Measurements from ENCODE around the gene TMEM178A. TPM values are rescaled to one million over a fixed set of nuclear protein-coding genes. Genes with fewer than 3 reads are reported as not detected.
"Not testable (repeated sequence)": the region's sequence is repeated elsewhere in the genome, so short reads cannot be mapped to it uniquely, and the experiment has no call there.

Gene TMEM178A
- total and polyA plus RNA-seq, 7 donors = 0.60 to 6.1 (median 1.8) TPM; not detected in 1

GRCh38 chr2:39723946-39724827 is 58.5 kb downstream of the TMEM178A start:
- H3K27me3 ChIP-seq = no peaks in the 10 kb centered on the region
- no peak overlapping the region for H3K4me3 ChIP-seq
- intact Hi-C loops (cut with DNase I) = no loop called here
- DNase-seq = no peak
- peaks cover 0 to 18% (median 11%) of the 10 kb centered on the region in 4 donors for H3K4me1 ChIP-seq
- TF ChIP-seq, protein P1, sequence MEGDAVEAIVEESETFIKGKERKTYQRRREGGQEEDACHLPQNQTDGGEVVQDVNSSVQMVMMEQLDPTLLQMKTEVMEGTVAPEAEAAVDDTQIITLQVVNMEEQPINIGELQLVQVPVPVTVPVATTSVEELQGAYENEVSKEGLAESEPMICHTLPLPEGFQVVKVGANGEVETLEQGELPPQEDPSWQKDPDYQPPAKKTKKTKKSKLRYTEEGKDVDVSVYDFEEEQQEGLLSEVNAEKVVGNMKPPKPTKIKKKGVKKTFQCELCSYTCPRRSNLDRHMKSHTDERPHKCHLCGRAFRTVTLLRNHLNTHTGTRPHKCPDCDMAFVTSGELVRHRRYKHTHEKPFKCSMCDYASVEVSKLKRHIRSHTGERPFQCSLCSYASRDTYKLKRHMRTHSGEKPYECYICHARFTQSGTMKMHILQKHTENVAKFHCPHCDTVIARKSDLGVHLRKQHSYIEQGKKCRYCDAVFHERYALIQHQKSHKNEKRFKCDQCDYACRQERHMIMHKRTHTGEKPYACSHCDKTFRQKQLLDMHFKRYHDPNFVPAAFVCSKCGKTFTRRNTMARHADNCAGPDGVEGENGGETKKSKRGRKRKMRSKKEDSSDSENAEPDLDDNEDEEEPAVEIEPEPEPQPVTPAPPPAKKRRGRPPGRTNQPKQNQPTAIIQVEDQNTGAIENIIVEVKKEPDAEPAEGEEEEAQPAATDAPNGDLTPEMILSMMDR (IDR thresholded peaks at IDR 0.05) = no peak
- H3K36me3 ChIP-seq = no peaks in the 10 kb centered on the region
- H3K27ac ChIP-seq = no peak overlapping the region
- no peaks in the 10 kb centered on the region for H3K9me3 ChIP-seq
- WGBS, 2 donors = 81 to 83% methylated on average over 9 of the region's 9 CpGs

- Histone ChIP-seq H3K9me3 (no peaks in the 10 kb centered on the region), H3K36me3 (no peaks in the 10 kb centered on the region), H3K4me3 (no peak overlapping the region), H3K4me1 (peaks cover 0 to 18% (median 11%) of the 10 kb centered on the region in 4 donors), H3K27me3 (no peaks in the 10 kb centered on the region), H3K27ac (no peak overlapping the region)
- intact Hi-C loops (cut with DNase I) = no loop called here
- TF ChIP-seq POLR2AphosphoS5 (IDR thresholded peaks at IDR 0.05) (no peak), EP300 (IDR thresholded peaks at IDR 0.05) (no peak), POLR2A (IDR thresholded peaks at IDR 0.05) (no peak)
- TF ChIP-seq, protein P1 (IDR thresholded peaks at IDR 0.05) = no peak
- no peak for DNase-seq
- WGBS, 2 donors = 94 to 95% methylated on average over 4 of the region's 4 CpGs
These were observed 59.1 kb downstream of the TMEM178A start for GRCh38 chr2:39724828-39725144.

GRCh38 chr2:39725401-39725800 is 59.7 kb downstream of the TMEM178A start:
- Histone ChIP-seq H3K4me1 (peaks cover 0 to 18% (median 11%) of the 10 kb centered on the region in 4 donors), H3K27me3 (no peaks in the 10 kb centered on the region), H3K4me3 (no peak overlapping the region), H3K9me3 (no peaks in the 10 kb centered on the region), H3K27ac (no peak overlapping the region), H3K36me3 (no peaks in the 10 kb centered on the region)
- DNase-seq = no peak
- TF ChIP-seq POLR2A (IDR thresholded peaks at IDR 0.05) (no peak), POLR2AphosphoS5 (IDR thresholded peaks at IDR 0.05) (no peak), EP300 (IDR thresholded peaks at IDR 0.05) (no peak)
- TF ChIP-seq, protein P1 (IDR thresholded peaks at IDR 0.05) = no peak
- intact Hi-C loops (cut with DNase I) = no loop called here
- 93 to 94% methylated on average over 5 of the region's 5 CpGs for WGBS, 2 donors

- H3K9me3 ChIP-seq; H3K27me3 ChIP-seq; H3K27ac ChIP-seq; intact Hi-C loops (cut with DNase I); H3K36me3 ChIP-seq; DNase-seq; H3K4me3 ChIP-seq: not testable (repeated sequence)
- peaks cover 0 to 18% (median 11%) of the 10 kb centered on the region in 4 donors for H3K4me1 ChIP-seq
- WGBS, 2 donors = 55 to 81% methylated on average over 4 of the region's 4 CpGs
These were observed 62.4 kb downstream of the TMEM178A start for GRCh38 chr2:39728085-39728484.

- intact Hi-C loops (cut with DNase I) = no loop called here
- peaks cover 0 to 13% (median 7%) of the 10 kb centered on the region in 4 donors for H3K4me1 ChIP-seq
These were observed 63.2 kb downstream of the TMEM178A start for GRCh38 chr2:39728941-39729351.

More at GRCh38 chr2:39728941-39729351, 63.2 kb downstream of the TMEM178A start:
- H3K36me3 ChIP-seq = peaks cover 0 to 11% (median 3%) of the 10 kb centered on the region in 4 donors
- H3K9me3 ChIP-seq = no peaks in the 10 kb centered on the region
- H3K27ac ChIP-seq = no peak overlapping the region
- no peak for DNase-seq
- no peaks in the 10 kb centered on the region for H3K27me3 ChIP-seq
- no peak overlapping the region for H3K4me3 ChIP-seq
- TF ChIP-seq, protein P1 (IDR thresholded peaks at IDR 0.05) = peak in 1 of 4 experiments; percentile 30
- TF ChIP-seq POLR2AphosphoS5 (IDR thresholded peaks at IDR 0.05) (no peak), POLR2A (IDR thresholded peaks at IDR 0.05) (no peak)
- 62 to 67% methylated on average over 5 of the region's 5 CpGs for WGBS, 2 donors

All from sigmoid colon (tissue), 7 donors.